RPMI8226 (cell line): ENCODE data around the gene FSD1.
A peak's percentile ranks its signal among the peaks of the same experiment; 100 is the strongest.
"Not testable (repeated sequence)": the region's sequence is repeated elsewhere in the genome, so short reads cannot be mapped to it uniquely, and the experiment has no call there.

Experiments used
- DNase-seq: peaks from one replicate; pipeline ENCODE4 v3.0.0-alpha.2; 2015

FSD1 gene

GRCh38 chr19:4346020-4346383 is 41.6 kb downstream of the FSD1 start:
- no peak for DNase-seq

- DNase-seq: no peak
Measured at GRCh38 chr19:4347521-4347920, 43.1 kb downstream of the FSD1 start.

- DNase-seq: not testable (repeated sequence)
Measured at GRCh38 chr19:4349225-4349624, 44.8 kb downstream of the FSD1 start.

- DNase-seq: no peak
Measured at GRCh38 chr19:4350111-4350510, 45.7 kb downstream of the FSD1 start.

- no peak for DNase-seq
Measured at GRCh38 chr19:4350726-4351125, 46.3 kb downstream of the FSD1 start.

GRCh38 chr19:4352701-4353121 is 48.3 kb downstream of the FSD1 start:
- DNase-seq: peak; percentile 67

GRCh38 chr19:4354282-4354681 is 49.9 kb downstream of the FSD1 start:
- no peak for DNase-seq

- DNase-seq: no peak
Measured at GRCh38 chr19:4354897-4355296, 50.5 kb downstream of the FSD1 start.

- DNase-seq: no peak
Measured at GRCh38 chr19:4357095-4357797, 52.8 kb downstream of the FSD1 start.

GRCh38 chr19:4357921-4358326 is 53.5 kb downstream of the FSD1 start:
- no peak for DNase-seq

- no peak for DNase-seq
Measured at GRCh38 chr19:4358709-4359626, 54.6 kb downstream of the FSD1 start.

- DNase-seq: no peak
Measured at GRCh38 chr19:4359627-4360000, 55.2 kb downstream of the FSD1 start.

GRCh38 chr19:4360081-4360569 is 55.7 kb downstream of the FSD1 start:
- DNase-seq: no peak

GRCh38 chr19:4360641-4361151 is 56.3 kb downstream of the FSD1 start:
- no peak for DNase-seq

GRCh38 chr19:4361152-4362046 is 57.0 kb downstream of the FSD1 start:
- DNase-seq: no peak

GRCh38 chr19:4362101-4362828 is 57.9 kb downstream of the FSD1 start:
- no peak for DNase-seq

GRCh38 chr19:4362831-4363545 is 58.6 kb downstream of the FSD1 start:
- DNase-seq: no peak

GRCh38 chr19:4363571-4364304 is 59.3 kb downstream of the FSD1 start:
- no peak for DNase-seq

GRCh38 chr19:4365341-4365740 is 60.9 kb downstream of the FSD1 start:
- DNase-seq: no peak

- DNase-seq: no peak
Measured at GRCh38 chr19:4365791-4366665, 61.6 kb downstream of the FSD1 start.
